GM12873 (cell line): Measurements from ENCODE around the gene LRRC8D.

ENCODE experiments used
- CTCF ChIP-seq: IDR thresholded peaks from 2 replicates; pipeline ENCODE4 v1.5.1; 2012; ENCODE audit warnings: low read depth, mild to moderate bottlenecking, moderate library complexity, low read length, control low read depth; ENCODE audit not compliant: insufficient read depth; ENCODE audit errors: missing control alignments

Gene LRRC8D

GRCh38 chr1:89911191-89911991 lies 90.6 kb downstream of the LRRC8D start:
- no peak for TF ChIP-seq CTCF

- TF ChIP-seq CTCF = no peak
Observed at GRCh38 chr1:89912073-89912472, 91.2 kb downstream of the LRRC8D start.

GRCh38 chr1:89913353-89914095 lies 92.7 kb downstream of the LRRC8D start:
- TF ChIP-seq CTCF = no peak

GRCh38 chr1:89917353-89917752 lies 96.5 kb downstream of the LRRC8D start:
- no peak for TF ChIP-seq CTCF

- no peak for TF ChIP-seq CTCF
Observed at GRCh38 chr1:89918127-89918793, 97.4 kb downstream of the LRRC8D start.

GRCh38 chr1:89918794-89919155 lies 97.9 kb downstream of the LRRC8D start:
- TF ChIP-seq CTCF = no peak

GRCh38 chr1:89919174-89919573 lies 98.3 kb downstream of the LRRC8D start:
- no peak for TF ChIP-seq CTCF
